Activated CD8-positive, alpha-beta T cell treated with anti-CD3 and anti-CD28 coated beads for 36 hours (primary cell): ENCODE measurements around the gene SPPL2B. TPM values are rescaled to one million over a fixed set of nuclear protein-coding genes. Genes with fewer than 3 reads are reported as not detected.

Source experiments
- ATAC-seq: fragments of 200-7000 bp; cut with Tn5 transposase; one replicate; pipeline ENCODE4 v1.10.0; 2021; ENCODE audit warnings: mild to moderate bottlenecking, moderate library complexity
- CTCF ChIA-PET: fragments of 350-600 bp; sonication (Branson Sonifier 250); formaldehyde crosslinking; loops from one replicate; lab custom pipeline; 2021; ENCODE audit warnings: antibody characterized with exemption; lab: Charles Lee
- POLR2A ChIA-PET: fragments of 350-600 bp; sonication (Branson Sonifier 250); formaldehyde crosslinking; loops from one replicate; lab custom pipeline; 2021; ENCODE audit warnings: antibody characterized with exemption; lab: Charles Lee
- DNase-seq: peaks from one replicate; pipeline ENCODE4 v3.0.0-alpha.2; 2020
- H3K27ac Mint-ChIP-seq: one replicate; pipeline ENCODE4 v1.8.0; 2021; ENCODE audit warnings: mild to moderate bottlenecking, mixed read lengths
- H3K27me3 Mint-ChIP-seq: one replicate; pipeline ENCODE4 v1.8.0; 2021; ENCODE audit warnings: mixed read lengths
- H3K36me3 Mint-ChIP-seq: one replicate; pipeline ENCODE4 v1.8.0; 2021; ENCODE audit warnings: low read depth, mixed read lengths
- H3K4me1 Mint-ChIP-seq: one replicate; pipeline ENCODE4 v1.8.0; 2021; ENCODE audit warnings: low read depth, mixed read lengths
- H3K4me3 Mint-ChIP-seq: one replicate; pipeline ENCODE4 v1.8.0; 2021; ENCODE audit warnings: mild to moderate bottlenecking, moderate library complexity, mixed read lengths
- H3K9me3 Mint-ChIP-seq: one replicate; pipeline ENCODE4 v1.8.0; 2021; ENCODE audit warnings: mixed read lengths
- intact Hi-C: fragments of 100-400 bp; cut with micrococcal nuclease; formaldehyde crosslinking; loops from one replicate; pipeline ENCODE4 v1.10.0; 2022
- total RNA-seq, 2 experiments: library from RNA; stranded (reverse); gene quantifications; one replicate each; pipeline ENCODE4 v1.2.3, GENCODE V29; 2021
- TF ChIP-seq, protein P1 (sequence below): fragments of 200-600 bp; IDR thresholded peaks from one replicate; pipeline ENCODE4 v1.8.0; 2022; ENCODE audit warnings: antibody characterized with exemption, mild to moderate bottlenecking

Gene SPPL2B
- total RNA-seq, 2 experiments from 2014 or later, result 52.8 to 54.3 TPM

DNA sequence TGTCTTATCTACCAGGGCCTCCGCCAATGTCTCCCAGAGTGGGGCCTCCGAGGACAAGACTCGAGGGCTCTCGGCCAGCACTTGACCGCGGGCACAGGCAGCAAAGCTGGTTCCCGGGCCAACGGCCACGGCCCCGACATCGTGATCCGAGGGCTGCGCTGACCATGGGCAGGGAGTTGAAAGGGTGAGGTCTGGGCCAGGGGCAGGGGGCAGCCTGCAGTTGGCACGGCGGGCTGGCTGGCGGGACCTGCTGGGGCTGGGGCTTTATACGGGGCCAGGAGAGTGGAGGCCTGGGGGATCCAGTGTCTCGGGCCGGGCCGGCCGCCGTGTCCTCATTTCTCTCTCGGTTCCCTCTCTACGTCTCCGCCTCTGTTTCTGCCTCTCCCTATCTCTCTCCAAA is 10.7 kb upstream of the SPPL2B start:
- H3K4me1 Mint-ChIP-seq, result no peaks in the 10 kb centered on the region
- H3K27me3 Mint-ChIP-seq, result peaks cover 12% of the 10 kb centered on the region
- ChIA-PET CTCF (no interaction called here), POLR2A (interaction anchor here (1.1 to 6.9 kb wide), 2 partner anchors 9 to 38 kb away, joined by 4 to 32 read pairs; partner anchors contain the start of genes LSM7 and SPPL2B)
- ATAC-seq, result no peak
- H3K36me3 Mint-ChIP-seq, result peaks cover 5% of the 10 kb centered on the region
- TF ChIP-seq, protein P1, sequence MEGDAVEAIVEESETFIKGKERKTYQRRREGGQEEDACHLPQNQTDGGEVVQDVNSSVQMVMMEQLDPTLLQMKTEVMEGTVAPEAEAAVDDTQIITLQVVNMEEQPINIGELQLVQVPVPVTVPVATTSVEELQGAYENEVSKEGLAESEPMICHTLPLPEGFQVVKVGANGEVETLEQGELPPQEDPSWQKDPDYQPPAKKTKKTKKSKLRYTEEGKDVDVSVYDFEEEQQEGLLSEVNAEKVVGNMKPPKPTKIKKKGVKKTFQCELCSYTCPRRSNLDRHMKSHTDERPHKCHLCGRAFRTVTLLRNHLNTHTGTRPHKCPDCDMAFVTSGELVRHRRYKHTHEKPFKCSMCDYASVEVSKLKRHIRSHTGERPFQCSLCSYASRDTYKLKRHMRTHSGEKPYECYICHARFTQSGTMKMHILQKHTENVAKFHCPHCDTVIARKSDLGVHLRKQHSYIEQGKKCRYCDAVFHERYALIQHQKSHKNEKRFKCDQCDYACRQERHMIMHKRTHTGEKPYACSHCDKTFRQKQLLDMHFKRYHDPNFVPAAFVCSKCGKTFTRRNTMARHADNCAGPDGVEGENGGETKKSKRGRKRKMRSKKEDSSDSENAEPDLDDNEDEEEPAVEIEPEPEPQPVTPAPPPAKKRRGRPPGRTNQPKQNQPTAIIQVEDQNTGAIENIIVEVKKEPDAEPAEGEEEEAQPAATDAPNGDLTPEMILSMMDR, result no peak
- H3K4me3 Mint-ChIP-seq, result no peak overlapping the region
- intact Hi-C loops, result no loop called here
- H3K27ac Mint-ChIP-seq, result no peak overlapping the region
- DNase-seq, result no peak
- H3K9me3 Mint-ChIP-seq, result peaks cover 13% of the 10 kb centered on the region

DNA sequence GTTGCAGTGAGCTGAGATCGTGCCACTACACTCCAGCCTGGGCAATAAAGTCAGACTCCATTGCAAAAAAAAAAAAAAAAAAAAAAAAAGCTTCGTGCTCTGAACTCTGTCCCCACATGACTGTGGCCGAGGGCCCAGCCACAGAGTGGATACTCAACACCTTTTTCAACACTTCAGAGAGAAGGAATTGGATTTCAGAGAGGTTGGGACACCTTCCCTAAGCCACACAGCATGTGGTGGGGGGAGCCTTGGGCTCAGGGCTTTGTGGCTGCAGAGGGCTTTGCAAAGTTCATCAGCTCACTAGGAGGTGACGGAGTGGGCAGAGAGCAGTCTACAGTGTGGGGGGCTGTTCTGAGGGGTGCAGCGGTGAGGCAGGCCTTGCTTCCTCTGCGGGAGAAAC is 9.6 kb upstream of the SPPL2B start:
- DNase-seq (no peak), ATAC-seq (no peak)
- H3K4me3 Mint-ChIP-seq, result no peak overlapping the region
- H3K27ac Mint-ChIP-seq, result no peak overlapping the region
- H3K4me1 Mint-ChIP-seq, result no peaks in the 10 kb centered on the region
- ChIA-PET POLR2A (interaction anchor here (6.9 kb wide), 1 partner anchor 8 kb away, joined by 32 read pairs; the partner anchor contains the start of genes LSM7 and SPPL2B), CTCF (no interaction called here)
- intact Hi-C loops, result no loop called here
- peaks cover 3% of the 10 kb centered on the region for H3K27me3 Mint-ChIP-seq
- H3K36me3 Mint-ChIP-seq, result peaks cover 7% of the 10 kb centered on the region
- H3K9me3 Mint-ChIP-seq, result peaks cover 13% of the 10 kb centered on the region
- TF ChIP-seq, protein P1, result no peak

DNA sequence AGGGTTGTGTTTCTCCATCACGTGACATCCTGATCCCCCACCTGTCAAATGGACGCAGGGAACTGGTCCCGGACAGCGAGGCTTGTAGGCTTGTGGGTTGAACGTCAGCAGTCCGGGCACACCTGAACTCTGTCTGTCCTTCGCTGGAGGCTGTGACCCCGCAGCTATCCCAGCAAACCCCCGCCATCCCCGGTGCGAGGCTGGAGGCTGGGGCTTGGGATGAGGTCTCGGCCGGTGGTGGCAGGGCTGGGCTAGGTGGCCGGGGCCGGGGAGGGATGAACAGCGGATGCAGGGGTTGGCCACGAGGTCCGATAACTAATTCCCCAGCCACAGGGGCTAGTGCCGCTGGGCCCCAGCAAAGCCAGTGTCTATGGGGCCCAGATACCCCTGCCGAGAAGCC is 8.9 kb upstream of the SPPL2B start:
- intact Hi-C loops, result no loop called here
- ChIA-PET POLR2A (interaction anchor here (6.9 kb wide), 1 partner anchor 7 kb away, joined by 32 read pairs; the partner anchor contains the start of genes LSM7 and SPPL2B), CTCF (no interaction called here)
- TF ChIP-seq, protein P1, result no peak
- Mint-ChIP-seq H3K4me3 (no peak overlapping the region), H3K36me3 (peaks cover 13% of the 10 kb centered on the region), H3K27me3 (peaks cover 3% of the 10 kb centered on the region), H3K27ac (no peak overlapping the region), H3K9me3 (peaks cover 11% of the 10 kb centered on the region), H3K4me1 (peaks cover 2% of the 10 kb centered on the region)
- ATAC-seq (no peak), DNase-seq (no peak)

DNA sequence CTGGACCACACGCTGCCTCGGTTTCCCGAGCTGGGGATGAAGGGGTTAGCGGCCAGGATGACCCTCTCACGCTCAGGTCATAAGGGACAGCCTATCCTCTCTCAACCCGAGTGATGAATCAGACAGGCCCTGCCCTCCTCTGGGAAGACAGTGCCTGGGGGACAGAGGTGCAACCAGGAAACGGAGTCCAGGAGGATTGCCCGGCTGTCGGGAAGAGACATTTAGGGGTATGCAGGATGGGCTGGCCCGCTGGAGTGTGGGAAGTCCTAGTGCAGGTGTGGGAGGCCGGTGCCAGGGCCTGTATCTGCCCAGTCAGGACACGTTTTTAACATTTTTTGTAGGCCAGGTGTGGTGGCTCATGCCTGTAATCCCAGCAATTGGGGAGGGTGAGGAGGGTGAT is 8.4 kb upstream of the SPPL2B start:
- Mint-ChIP-seq H3K4me1 (peaks cover 7% of the 10 kb centered on the region), H3K27me3 (peaks cover under 1% of the 10 kb centered on the region), H3K27ac (no peak overlapping the region), H3K9me3 (peaks cover 7% of the 10 kb centered on the region), H3K36me3 (peaks cover 12% of the 10 kb centered on the region), H3K4me3 (no peak overlapping the region)
- ATAC-seq (no peak), DNase-seq (no peak)
- TF ChIP-seq, protein P1, result no peak
- ChIA-PET POLR2A (interaction anchor here (6.9 kb wide), 1 partner anchor 6 kb away, joined by 32 read pairs; the partner anchor contains the start of genes LSM7 and SPPL2B), CTCF (no interaction called here)
- intact Hi-C loops, result no loop called here

DNA sequence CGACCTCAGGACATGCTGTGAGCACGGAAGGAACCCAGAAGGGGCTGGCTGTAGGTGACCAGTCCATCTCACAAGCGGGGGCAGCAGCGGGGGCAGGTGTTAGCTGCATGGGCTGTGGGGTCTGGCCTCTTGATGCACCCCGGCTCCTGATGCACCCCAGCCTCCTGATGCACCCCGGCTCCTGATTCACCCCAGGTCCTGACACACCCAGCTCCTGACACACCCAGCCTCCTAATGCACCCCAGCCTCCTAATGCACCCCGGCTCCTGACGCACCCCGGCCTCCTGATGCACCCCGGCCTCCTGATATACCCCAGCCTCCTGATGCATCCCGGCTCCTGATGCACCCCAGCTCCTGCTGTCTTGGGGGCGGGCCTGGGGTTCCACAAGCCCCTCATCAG is 7.5 kb upstream of the SPPL2B start:
- Mint-ChIP-seq H3K36me3 (peaks cover 18% of the 10 kb centered on the region), H3K27ac (no peak overlapping the region), H3K4me1 (peaks cover 16% of the 10 kb centered on the region), H3K27me3 (no peaks in the 10 kb centered on the region), H3K4me3 (no peak overlapping the region), H3K9me3 (no peaks in the 10 kb centered on the region)
- CTCF ChIA-PET, result interaction anchor here (0.8 kb wide), 1 partner anchor 29 kb away, joined by 3 read pairs; no protein-coding TSS in a partner anchor
- TF ChIP-seq, protein P1, result no peak
- no peak for ATAC-seq
- POLR2A ChIA-PET, result interaction anchor here (0.6 to 1.1 kb wide), 4 partner anchors 33 to 1297 kb away, joined by 3 read pairs; no protein-coding TSS in a partner anchor
- DNase-seq, result no peak
- intact Hi-C loops, result no loop called here
